Cardiac septum (tissue), 1 donor: Measurements from ENCODE around the gene NDUFS7. TPM values are rescaled to one million over a fixed set of nuclear protein-coding genes. Genes with fewer than 3 reads are reported as not detected.

Experiments
- DNase-seq: peaks from one replicate; pipeline ENCODE4 v3.0.0-alpha.2; 2020; ENCODE audit warnings: low spot score
- intact Hi-C: fragments of 100-400 bp; cut with DNase I; formaldehyde crosslinking; loops from one replicate; pipeline ENCODE4 v1.14.0; 2022
- total RNA-seq: library from RNA; stranded (reverse); fragmentation: NEBNext Ultra II Directional; extraction: Animal tissue kit (Norgen Biotek cat#: 25700); gene quantifications from one replicate; pipeline ENCODE4 v1.2.1, GENCODE V29; 2021
- donor health status: DM: no; HTN: no; CAD: no.

NDUFS7 gene
- total RNA-seq, 1 donor from 2014 or later, result 233 TPM

GRCh38 chr19:1423436-1424191, 39.9 kb downstream of the NDUFS7 start:
- DNase-seq, result no peak

DNA sequence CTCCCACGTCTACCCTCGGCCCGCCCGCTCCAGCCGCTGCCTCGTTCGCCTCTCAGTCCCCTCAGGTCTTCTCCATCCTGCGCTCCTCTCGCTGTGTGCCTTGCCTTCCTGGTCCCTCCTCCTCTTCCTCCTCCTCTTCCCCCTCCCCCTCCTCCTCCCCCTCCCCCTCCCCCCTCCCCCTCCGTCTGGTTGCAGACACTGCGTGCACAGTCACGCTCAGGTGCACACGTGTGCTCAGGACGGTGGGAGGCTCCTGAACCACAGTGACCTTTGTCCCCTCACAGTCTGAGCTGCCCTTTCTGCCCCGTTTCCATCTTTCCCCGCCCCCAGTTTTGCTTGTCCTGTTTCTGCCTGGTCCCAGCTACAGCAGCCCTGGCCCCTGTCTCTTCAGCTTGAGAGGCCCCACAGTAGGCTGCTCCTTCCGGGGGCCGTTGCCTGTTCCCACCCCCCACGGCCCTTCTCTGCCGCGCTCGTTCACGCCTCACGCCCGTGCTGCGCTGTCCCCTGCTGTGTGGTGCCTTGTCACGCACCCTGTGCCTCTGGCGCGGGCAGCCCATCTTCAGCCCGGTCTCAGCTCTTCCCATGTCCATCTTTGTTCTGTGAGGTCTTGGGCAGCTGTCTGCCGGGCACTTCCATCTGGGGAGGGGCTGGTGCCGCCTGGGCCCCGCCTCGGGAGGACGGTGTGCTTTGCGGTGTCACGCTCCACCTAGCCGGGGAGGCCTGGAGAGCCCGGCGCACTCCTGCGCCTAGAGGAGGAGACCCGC, 40.7 kb downstream of the NDUFS7 start:
- no peak for DNase-seq
- intact Hi-C loops, result no loop called here

More at GRCh38 chr19:1423436-1424191, 39.9 kb downstream of the NDUFS7 start:
- intact Hi-C loops, result no loop called here

GRCh38 chr19:1425102-1425837, 41.6 kb downstream of the NDUFS7 start:
- intact Hi-C loops, result no loop called here
- DNase-seq, result no peak

GRCh38 chr19:1425902-1426301, 42.2 kb downstream of the NDUFS7 start:
- DNase-seq, result no peak
- intact Hi-C loops, result no loop called here

DNA sequence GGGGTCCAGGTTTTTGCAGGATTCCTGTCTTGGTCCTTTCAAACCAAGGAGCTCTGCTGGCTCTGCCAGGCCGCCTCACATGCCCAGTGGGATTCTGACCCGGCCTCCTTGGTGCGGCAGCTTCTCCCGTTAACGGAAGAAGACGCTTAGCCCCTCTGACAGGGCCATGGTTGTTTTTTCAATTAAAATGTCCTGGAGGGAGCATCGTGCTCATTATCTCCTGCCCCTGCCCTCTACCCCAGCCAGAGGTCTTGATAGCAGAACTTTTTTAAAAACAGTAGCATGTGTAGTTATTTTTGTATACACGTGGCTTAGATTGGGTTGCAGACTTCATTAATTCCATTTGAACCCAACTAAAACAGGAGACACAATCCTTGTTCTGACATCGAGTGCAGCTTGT, 43.0 kb downstream of the NDUFS7 start:
- intact Hi-C loops, result no loop called here

DNA sequence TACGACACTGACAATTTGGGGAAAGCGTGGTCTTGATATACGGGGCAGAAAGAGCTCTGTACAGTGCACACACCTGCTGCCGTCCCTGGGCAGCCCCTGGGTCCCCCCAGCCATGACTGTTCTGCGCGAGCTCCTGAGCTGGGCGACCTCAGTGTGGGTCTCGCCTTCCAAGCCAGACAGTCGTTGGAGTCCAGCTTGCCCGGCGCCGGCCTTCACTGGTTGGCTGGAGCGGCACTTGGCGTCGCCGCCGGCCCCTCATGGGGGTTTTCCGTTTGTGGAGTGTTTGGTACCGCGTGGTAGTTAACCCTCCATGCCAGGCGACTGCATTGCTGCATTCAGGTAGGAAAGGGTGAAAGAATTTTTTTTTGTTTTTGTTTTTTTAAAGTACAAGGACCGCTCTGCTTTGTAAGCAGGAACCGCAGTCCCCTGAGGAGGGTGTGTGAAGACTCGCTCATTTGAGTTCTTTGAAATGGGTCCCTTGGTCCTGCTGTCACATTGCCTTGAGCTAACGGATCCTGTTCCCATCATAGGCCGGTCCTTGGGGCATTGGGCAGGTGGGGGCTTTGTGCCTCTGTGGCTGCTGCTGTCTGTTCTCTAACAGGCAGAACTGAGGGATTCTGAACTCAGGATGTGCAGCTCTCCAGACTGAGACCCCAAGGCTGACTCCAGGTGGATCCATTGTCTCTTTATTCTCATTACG, 43.7 kb downstream of the NDUFS7 start:
- no peak for DNase-seq
- intact Hi-C loops, result no loop called here

More for the DNA sequence above, 43.0 kb downstream of the NDUFS7 start:
- DNase-seq, result no peak

GRCh38 chr19:1428738-1429391, 45.2 kb downstream of the NDUFS7 start:
- no peak for DNase-seq
- intact Hi-C loops, result no loop called here

- no peak for DNase-seq
Measured at GRCh38 chr19:1429750-1430149, 46.0 kb downstream of the NDUFS7 start.

DNA sequence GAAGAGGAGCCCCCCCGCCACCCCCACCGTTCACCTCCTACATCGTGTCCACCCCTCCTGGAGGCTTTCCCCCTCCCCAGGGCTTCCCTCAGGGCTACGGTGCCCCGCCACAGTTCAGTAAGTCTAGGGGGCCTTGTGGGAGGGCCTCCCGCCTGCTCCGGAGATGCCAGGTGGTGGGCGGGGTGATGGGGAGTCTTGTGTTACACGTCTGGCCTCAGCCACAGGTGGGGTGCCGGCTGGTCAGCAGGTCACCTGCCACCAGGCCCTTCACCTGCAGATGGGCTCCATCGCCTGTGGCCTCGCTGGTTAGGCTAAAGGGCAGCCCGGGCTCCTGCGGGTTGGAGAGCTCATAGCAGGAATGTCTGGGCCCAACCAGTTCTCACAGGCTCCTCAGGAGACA, 46.5 kb downstream of the NDUFS7 start:
- no peak for DNase-seq
- intact Hi-C loops, result no loop called here

More at GRCh38 chr19:1429750-1430149, 46.0 kb downstream of the NDUFS7 start:
- intact Hi-C loops, result no loop called here

DNA sequence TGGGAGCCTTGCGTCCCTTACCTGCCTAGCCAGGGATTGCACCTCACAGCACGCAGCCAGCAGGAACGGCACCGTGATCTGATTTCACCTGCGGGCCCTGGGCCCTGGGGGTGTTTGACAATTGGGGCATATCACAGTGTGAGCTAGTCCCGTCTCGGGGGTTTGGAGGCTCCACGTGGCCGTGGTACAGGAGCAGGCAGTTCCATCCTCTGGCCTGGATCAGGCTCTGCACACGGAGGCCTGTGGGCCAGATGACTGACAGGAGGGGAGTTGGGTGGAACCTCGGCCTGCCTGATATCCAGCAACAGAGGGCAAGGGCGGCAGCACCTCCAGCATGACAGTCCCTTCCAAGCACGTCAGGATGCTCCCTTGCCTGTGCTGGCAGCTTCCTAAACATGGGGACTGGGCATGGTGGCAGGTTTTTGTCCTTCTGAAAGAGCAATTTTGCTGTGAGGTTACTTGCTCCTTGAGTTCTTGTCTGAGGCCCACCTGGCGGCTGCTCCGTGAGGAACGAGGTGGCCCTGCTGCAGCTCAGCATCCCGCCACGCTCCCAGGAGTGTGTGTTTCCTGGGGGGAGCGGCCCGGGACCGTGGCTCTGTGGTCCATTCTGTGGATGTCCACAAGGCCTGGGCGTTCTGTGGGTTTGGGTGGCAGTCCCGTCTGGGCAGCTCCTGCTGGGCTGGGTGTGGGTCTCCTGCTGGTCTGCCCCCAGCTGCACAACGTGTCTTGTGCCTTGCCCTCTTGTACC, 48.2 kb downstream of the NDUFS7 start:
- no peak for DNase-seq
- intact Hi-C loops, result no loop called here

DNA sequence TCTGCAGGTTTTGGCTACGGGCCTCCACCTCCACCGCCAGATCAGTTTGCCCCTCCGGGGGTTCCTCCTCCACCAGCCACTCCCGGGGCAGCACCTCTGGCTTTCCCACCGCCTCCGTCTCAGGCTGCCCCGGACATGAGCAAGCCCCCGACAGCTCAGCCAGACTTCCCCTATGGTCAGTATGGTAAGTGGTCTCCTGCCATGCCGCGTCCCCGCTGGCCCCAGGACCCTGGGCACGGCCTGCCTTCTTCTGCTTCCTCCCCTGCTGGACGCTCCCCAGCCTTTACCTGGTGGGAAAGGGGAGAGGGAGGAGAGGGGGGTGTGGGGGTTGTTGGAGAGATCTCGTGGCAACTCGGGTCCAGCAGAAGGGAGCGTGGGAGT, 48.8 kb downstream of the NDUFS7 start:
- intact Hi-C loops, result no loop called here
- DNase-seq, result no peak

- intact Hi-C loops, result no loop called here
- DNase-seq, result no peak
Measured at GRCh38 chr19:1433119-1434039, 49.7 kb downstream of the NDUFS7 start.

DNA sequence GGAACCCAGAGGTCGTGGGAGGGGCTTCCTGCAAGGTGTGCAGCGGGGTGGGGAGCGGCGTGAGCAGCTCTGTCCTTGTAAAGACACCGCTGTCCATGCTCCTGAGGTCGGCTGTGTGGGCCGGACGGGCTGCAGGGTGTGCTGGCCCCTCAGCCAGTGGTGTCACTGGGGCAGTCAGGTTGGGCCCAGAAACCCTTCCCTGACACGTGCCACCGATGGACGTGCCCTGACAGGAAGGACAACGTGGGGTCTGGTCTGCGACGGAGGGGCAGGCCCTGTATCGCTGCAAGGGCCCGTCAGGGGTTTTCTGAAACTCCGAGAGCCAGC, 50.3 kb downstream of the NDUFS7 start:
- intact Hi-C loops, result no loop called here
- DNase-seq, result no peak

DNA sequence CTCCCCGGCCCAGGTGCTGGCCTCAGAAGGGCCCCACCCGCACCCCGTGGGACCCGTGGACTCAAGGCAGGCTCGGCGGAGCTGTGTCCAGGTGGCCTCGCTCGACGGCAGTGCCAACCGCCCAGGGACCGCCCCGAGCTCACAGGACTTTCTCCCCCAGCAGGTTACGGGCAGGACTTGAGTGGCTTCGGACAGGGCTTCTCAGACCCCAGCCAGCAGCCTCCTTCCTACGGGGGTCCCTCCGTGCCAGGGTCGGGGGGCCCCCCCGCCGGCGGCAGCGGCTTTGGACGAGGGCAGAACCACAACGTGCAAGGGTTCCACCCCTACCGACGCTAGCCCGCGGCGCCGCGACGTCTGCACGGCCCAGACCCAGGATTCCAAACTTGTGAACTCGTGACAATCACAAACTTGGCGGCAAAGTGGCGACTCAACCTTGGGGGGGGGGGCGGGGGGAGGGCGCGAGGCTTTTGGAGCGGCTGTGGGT, 50.9 kb downstream of the NDUFS7 start:
- DNase-seq, result no peak
- intact Hi-C loops, result no loop called here

- intact Hi-C loops, result no loop called here
- DNase-seq, result no peak
Measured at GRCh38 chr19:1435378-1435989, 51.8 kb downstream of the NDUFS7 start.

DNA sequence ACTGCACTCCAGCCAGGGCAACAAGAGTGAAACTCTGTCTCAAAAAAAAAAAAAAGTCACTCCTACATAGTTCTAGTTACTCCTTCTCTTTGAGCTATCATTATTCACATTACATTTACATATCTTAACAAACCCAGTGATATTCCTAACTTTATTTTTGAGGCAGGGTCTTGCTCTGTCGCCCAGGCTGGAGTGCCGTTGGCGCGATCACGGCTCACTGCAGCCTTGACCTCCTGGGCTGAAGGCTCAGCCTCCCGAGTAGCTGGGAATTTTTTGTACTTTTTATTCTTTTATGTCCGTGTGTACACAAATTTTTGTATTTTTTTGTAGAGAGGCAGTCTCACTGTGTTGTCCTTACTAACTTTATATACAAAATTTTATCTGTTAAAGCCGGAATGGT, 53.9 kb downstream of the NDUFS7 start:
- DNase-seq, result no peak
- intact Hi-C loops, result loop anchor here (2.0 kb wide), 1 partner anchor 55 kb away; the partner anchor contains the start of gene NDUFS7
